ENCODE measurements around the gene FANCE. TPM values are rescaled to one million over a fixed set of nuclear protein-coding genes. Genes with fewer than 3 reads are reported as not detected.

Gene FANCE
- total RNA-seq, 1 donor from 2014 or later = 33.4 TPM

DNA sequence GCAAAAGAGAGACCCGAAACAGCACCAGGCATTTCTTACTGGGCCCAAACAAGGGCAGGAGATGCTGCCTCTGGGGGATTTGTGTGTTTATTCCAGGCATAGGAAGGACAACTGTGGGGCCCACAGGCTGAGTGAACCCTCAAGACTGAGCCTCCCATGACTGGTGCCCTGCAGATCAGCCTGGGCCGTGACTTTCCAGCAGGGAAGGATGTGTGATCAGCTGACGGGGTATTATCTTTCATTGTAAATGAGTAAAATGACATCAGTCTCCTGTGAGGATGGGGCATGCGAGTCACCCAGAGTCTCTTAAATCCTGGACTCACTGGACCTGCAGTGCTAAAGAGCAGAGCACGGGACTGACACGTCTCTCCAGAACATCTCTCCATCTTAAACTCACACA lies 48.6 kb downstream of the FANCE start:
- TF ChIP-seq, protein P1, sequence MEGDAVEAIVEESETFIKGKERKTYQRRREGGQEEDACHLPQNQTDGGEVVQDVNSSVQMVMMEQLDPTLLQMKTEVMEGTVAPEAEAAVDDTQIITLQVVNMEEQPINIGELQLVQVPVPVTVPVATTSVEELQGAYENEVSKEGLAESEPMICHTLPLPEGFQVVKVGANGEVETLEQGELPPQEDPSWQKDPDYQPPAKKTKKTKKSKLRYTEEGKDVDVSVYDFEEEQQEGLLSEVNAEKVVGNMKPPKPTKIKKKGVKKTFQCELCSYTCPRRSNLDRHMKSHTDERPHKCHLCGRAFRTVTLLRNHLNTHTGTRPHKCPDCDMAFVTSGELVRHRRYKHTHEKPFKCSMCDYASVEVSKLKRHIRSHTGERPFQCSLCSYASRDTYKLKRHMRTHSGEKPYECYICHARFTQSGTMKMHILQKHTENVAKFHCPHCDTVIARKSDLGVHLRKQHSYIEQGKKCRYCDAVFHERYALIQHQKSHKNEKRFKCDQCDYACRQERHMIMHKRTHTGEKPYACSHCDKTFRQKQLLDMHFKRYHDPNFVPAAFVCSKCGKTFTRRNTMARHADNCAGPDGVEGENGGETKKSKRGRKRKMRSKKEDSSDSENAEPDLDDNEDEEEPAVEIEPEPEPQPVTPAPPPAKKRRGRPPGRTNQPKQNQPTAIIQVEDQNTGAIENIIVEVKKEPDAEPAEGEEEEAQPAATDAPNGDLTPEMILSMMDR (IDR thresholded peaks at IDR 0.05; ENCODE audit: partially characterized antibody, unreplicated experiment) = no peak
- peak overlapping the region; percentile 71 for H3K27ac Mint-ChIP-seq (ENCODE audit: unreplicated experiment)

DNA sequence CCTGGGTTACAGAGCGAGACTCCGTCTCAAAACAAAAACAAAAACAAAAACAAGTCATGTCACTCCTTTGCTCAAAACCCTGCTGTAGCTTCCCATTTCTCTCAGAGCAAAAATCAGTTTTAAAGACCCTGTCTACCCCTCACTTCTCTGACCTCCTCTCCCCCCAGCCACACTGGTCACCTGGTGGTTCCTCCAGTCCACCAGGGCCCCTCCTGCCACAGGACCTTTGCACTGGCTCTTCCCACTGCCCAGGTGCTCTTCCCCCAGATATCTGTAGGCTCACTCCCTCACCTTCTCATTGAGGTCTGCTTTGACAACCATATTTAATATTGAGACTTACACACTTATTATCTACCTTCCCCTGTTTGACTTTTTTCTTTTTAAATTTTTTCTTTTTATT lies 49.6 kb downstream of the FANCE start:
- H3K9me3 Mint-ChIP-seq (ENCODE audit: unreplicated experiment) = peaks cover 6% of the 10 kb centered on the region
- DNase-seq = no peak
- H3K27me3 Mint-ChIP-seq (ENCODE audit: unreplicated experiment) = peaks cover 6% of the 10 kb centered on the region
- no peak overlapping the region for H3K4me3 Mint-ChIP-seq (ENCODE audit: unreplicated experiment)
- TF ChIP-seq, protein P1 (IDR thresholded peaks at IDR 0.05; ENCODE audit: partially characterized antibody, unreplicated experiment) = no peak
- H3K36me3 Mint-ChIP-seq (ENCODE audit: unreplicated experiment) = no peaks in the 10 kb centered on the region
- no peak overlapping the region for H3K27ac Mint-ChIP-seq (ENCODE audit: unreplicated experiment)
- H3K4me1 Mint-ChIP-seq (ENCODE audit: low read depth, unreplicated experiment) = peaks cover 19% of the 10 kb centered on the region

More for the DNA sequence above, 48.6 kb downstream of the FANCE start:
- Mint-ChIP-seq H3K4me1 (ENCODE audit: low read depth, unreplicated experiment) (peaks cover 19% of the 10 kb centered on the region), H3K36me3 (ENCODE audit: unreplicated experiment) (no peaks in the 10 kb centered on the region), H3K9me3 (ENCODE audit: unreplicated experiment) (peaks cover 6% of the 10 kb centered on the region), H3K27me3 (ENCODE audit: unreplicated experiment) (peaks cover 6% of the 10 kb centered on the region), H3K4me3 (ENCODE audit: unreplicated experiment) (peak overlapping the region; percentile 54)
- no peak for DNase-seq

DNA sequence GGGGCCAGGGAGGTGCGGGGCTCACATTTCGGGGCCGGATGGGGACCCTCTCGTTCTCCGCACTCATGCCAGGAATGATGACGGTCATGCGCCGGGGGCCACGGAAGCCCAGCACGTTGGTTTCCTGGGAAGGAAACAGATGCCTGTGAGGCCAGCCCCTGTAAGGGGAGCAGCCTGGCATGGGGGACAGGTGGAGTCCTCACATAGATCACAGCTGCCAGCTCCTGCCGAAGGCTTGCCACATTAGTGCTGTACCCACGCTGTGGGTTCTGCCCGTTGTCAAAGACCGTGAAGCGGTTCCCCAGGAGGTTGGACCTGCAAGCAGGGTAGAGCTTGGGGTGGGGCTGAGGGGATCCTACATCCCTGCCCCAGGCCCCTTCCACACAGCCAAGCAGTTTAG lies 51.4 kb downstream of the FANCE start:
- no peak overlapping the region for H3K27ac Mint-ChIP-seq (ENCODE audit: unreplicated experiment)
- DNase-seq = no peak
- H3K27me3 Mint-ChIP-seq (ENCODE audit: unreplicated experiment) = peaks cover 7% of the 10 kb centered on the region
- H3K36me3 Mint-ChIP-seq (ENCODE audit: unreplicated experiment) = no peaks in the 10 kb centered on the region
- TF ChIP-seq, protein P1 (IDR thresholded peaks at IDR 0.05; ENCODE audit: partially characterized antibody, unreplicated experiment) = no peak
- H3K4me1 Mint-ChIP-seq (ENCODE audit: low read depth, unreplicated experiment) = peaks cover 18% of the 10 kb centered on the region
- no peak overlapping the region for H3K4me3 Mint-ChIP-seq (ENCODE audit: unreplicated experiment)
- H3K9me3 Mint-ChIP-seq (ENCODE audit: unreplicated experiment) = peaks cover 5% of the 10 kb centered on the region

DNA sequence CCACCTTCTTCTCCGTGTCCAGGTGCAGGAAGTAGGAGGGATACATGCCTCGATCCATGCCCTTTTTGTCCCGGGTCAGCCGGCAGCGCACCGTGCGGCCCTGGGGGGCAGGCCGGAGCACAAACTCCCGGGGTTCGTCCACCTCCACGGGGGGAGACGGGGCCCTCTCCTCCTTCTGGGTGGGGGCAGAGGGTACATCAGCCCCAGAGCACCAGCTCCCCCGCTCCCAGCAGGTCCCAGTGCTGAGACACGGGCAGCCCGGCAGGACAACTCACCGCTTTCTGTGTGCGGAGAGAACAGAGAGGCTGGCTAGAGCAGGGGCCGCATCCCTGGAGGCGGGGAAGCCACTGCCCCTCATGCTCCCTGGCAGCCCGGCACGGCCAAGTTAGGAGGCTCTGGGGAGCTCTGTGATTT lies 53.9 kb downstream of the FANCE start:
- TF ChIP-seq, protein P1 (IDR thresholded peaks at IDR 0.05; ENCODE audit: partially characterized antibody, unreplicated experiment) = no peak
- Mint-ChIP-seq H3K27ac (ENCODE audit: unreplicated experiment) (no peak overlapping the region), H3K4me1 (ENCODE audit: low read depth, unreplicated experiment) (peaks cover 8% of the 10 kb centered on the region)

DNA sequence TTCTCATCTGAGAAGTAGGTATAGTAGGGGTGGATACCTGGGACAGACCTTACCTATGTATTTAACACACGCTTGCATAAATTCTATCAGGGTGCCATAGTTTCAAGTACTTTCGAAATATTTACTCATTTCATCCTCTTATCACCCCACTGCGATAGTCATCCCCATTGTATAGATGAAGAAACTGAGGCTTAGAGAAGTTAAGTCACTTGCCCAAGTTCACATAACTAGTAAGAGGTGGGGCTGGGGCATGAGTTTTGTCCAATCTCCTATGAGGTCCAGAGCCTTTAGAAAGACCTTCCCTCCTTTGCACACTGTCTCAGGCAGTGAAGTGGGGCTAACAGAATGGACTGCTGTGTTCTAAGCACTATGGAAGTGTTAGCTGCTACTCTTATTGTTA lies 54.4 kb downstream of the FANCE start:
- Mint-ChIP-seq H3K9me3 (ENCODE audit: unreplicated experiment) (peaks cover 6% of the 10 kb centered on the region), H3K27ac (ENCODE audit: unreplicated experiment) (no peak overlapping the region), H3K27me3 (ENCODE audit: unreplicated experiment) (peaks cover 9% of the 10 kb centered on the region), H3K4me1 (ENCODE audit: low read depth, unreplicated experiment) (peaks cover 9% of the 10 kb centered on the region), H3K36me3 (ENCODE audit: unreplicated experiment) (no peaks in the 10 kb centered on the region), H3K4me3 (ENCODE audit: unreplicated experiment) (no peak overlapping the region)
- DNase-seq = no peak
- TF ChIP-seq, protein P1 (IDR thresholded peaks at IDR 0.05; ENCODE audit: partially characterized antibody, unreplicated experiment) = no peak

More for the DNA sequence above, 53.9 kb downstream of the FANCE start:
- DNase-seq = no peak
- Mint-ChIP-seq H3K4me3 (ENCODE audit: unreplicated experiment) (no peak overlapping the region), H3K27me3 (ENCODE audit: unreplicated experiment) (peaks cover 8% of the 10 kb centered on the region), H3K9me3 (ENCODE audit: unreplicated experiment) (peaks cover 6% of the 10 kb centered on the region), H3K36me3 (ENCODE audit: unreplicated experiment) (no peaks in the 10 kb centered on the region)
